ENCODE measurements around the gene TRIM69.

Gene TRIM69

GRCh38 chr15:44804298-44805046, 68.1 kb downstream of the TRIM69 start:
- no peak for DNase-seq (ENCODE audit: low spot score)

GRCh38 chr15:44808557-44808956, 72.2 kb downstream of the TRIM69 start:
- no peak for DNase-seq (ENCODE audit: low spot score)

GRCh38 chr15:44810237-44810636, 73.9 kb downstream of the TRIM69 start:
- no peak for DNase-seq (ENCODE audit: low spot score)

- no peak for DNase-seq (ENCODE audit: low spot score)
These were observed 75.0 kb downstream of the TRIM69 start for GRCh38 chr15:44811337-44811736.

- no peak for DNase-seq (ENCODE audit: low spot score)
These were observed 75.7 kb downstream of the TRIM69 start for GRCh38 chr15:44812029-44812517.

- DNase-seq (ENCODE audit: low spot score), result no peak
These were observed 76.9 kb downstream of the TRIM69 start for GRCh38 chr15:44813231-44813630.
